H1 (cell line): ENCODE measurements around the gene UBP1. TPM values are rescaled to one million over a fixed set of nuclear protein-coding genes. Genes with fewer than 3 reads are reported as not detected.

ENCODE experiments used
- CTCF ChIA-PET: fragments of 300-600 bp; sonication (Branson Sonifier 250); formaldehyde crosslinking; loops from one replicate; lab custom pipeline; 2021; ENCODE audit not compliant: partially characterized antibody; lab: Charles Lee
- POLR2A ChIA-PET: fragments of 300-600 bp; sonication (Branson Sonifier 250); formaldehyde crosslinking; loops from one replicate; lab custom pipeline; 2021; ENCODE audit warnings: inconsistent platforms; ENCODE audit not compliant: partially characterized antibody; lab: Charles Lee
- DNase-seq, 2 experiments: peaks; one replicate each; pipeline versions ENCODE4 v3.0.0 to v3.0.0-alpha.2; 2010 to 2022; ENCODE audit warnings: low spot score in 2 of 2, low read depth in 1 of 2, mixed read lengths in 1 of 2
- FAIRE-seq: peaks from 2 replicates; lab custom pipeline; 2011; peaks lifted over from hg19 to GRCh38; lab: Jason Lieb, UNC
- H2AFZ ChIP-seq: 2 replicates; pipeline ENCODE4 v1.8.1; 2012; ENCODE audit warnings: low read length, inconsistent platforms
- H2AK5ac ChIP-seq: 2 replicates; pipeline ENCODE4 v1.6.1; 2013; ENCODE audit warnings: low read depth, low read length
- H2BK120ac ChIP-seq: replicated peaks from 2 replicates; pipeline ENCODE3; 2013; ENCODE audit warnings: low read depth, low read length, inconsistent platforms
- H2BK12ac ChIP-seq: 2 replicates; pipeline ENCODE4 v1.6.1; 2013; ENCODE audit warnings: low read depth, low read length
- H2BK15ac ChIP-seq: 2 replicates; pipeline ENCODE4 v1.6.1; 2013; ENCODE audit warnings: low read length
- H2BK20ac ChIP-seq: 2 replicates; pipeline ENCODE4 v1.6.1; 2013; ENCODE audit warnings: low read length
- H2BK5ac ChIP-seq: 2 replicates; pipeline ENCODE4 v1.6.1; 2013; ENCODE audit warnings: low read depth, low read length
- H3K14ac ChIP-seq: 2 replicates; pipeline ENCODE4 v1.6.1; 2013; ENCODE audit warnings: inconsistent platforms; ENCODE audit not compliant: insufficient read length
- H3K18ac ChIP-seq: 2 replicates; pipeline ENCODE4 v1.6.1; 2013; ENCODE audit warnings: low read length; ENCODE audit errors: extremely low read depth
- H3K23ac ChIP-seq: 2 replicates; pipeline ENCODE4 v1.6.1; 2013; ENCODE audit warnings: inconsistent platforms; ENCODE audit not compliant: insufficient read length
- H3K23me2 ChIP-seq: 2 replicates; pipeline ENCODE4 v1.6.1; 2013; ENCODE audit warnings: low read depth, low read length
- H3K27ac ChIP-seq: 2 replicates; pipeline ENCODE4 v1.6.1; 2011; ENCODE audit warnings: low read depth, low read length, inconsistent platforms
- H3K27me3 ChIP-seq, 4 experiments: replicated peaks in 1 of 4; 1 replicate in 1 of 4; 2 replicates in 3 of 4; pipeline versions ENCODE4 v1.6.1 to v1.8.1; 2011 to 2013; ENCODE audit warnings: low read length in 3 of 4, mild to moderate bottlenecking in 3 of 4, inconsistent platforms in 2 of 4, mixed read lengths in 2 of 4, moderate library complexity in 1 of 4; ENCODE audit not compliant: control insufficient read depth in 3 of 4, insufficient read depth in 3 of 4; ENCODE audit errors: extremely low read depth in 1 of 4
- H3K36me3 ChIP-seq, 4 experiments: 2 replicates each; pipeline versions ENCODE4 v1.6.1 to v1.8.1; 2011 to 2013; ENCODE audit warnings: mild to moderate bottlenecking in 4 of 4, low read length in 3 of 4, moderate library complexity in 2 of 4, control low read depth in 1 of 4, inconsistent platforms in 1 of 4; ENCODE audit not compliant: insufficient read depth in 4 of 4, control insufficient read depth in 2 of 4
- H3K4ac ChIP-seq: replicated peaks from 2 replicates; pipeline ENCODE3; 2013; ENCODE audit warnings: low read length, low read depth, mixed read lengths, inconsistent platforms; ENCODE audit not compliant: insufficient read length
- H3K4me1 ChIP-seq, 4 experiments: replicated peaks in 1 of 4; 1 replicate in 1 of 4; 2 replicates in 3 of 4; pipeline versions ENCODE4 v1.6.1 to v1.8.1; 2011 to 2013; ENCODE audit warnings: low read length in 3 of 4, inconsistent platforms in 2 of 4, mixed read lengths in 1 of 4; ENCODE audit not compliant: insufficient read depth in 4 of 4, control insufficient read depth in 3 of 4
- H3K4me2 ChIP-seq, 2 experiments: 2 replicates each; pipeline versions ENCODE4 v1.6.1 to v1.8.1; 2011 to 2013; ENCODE audit warnings: low read depth in 2 of 2, low read length in 2 of 2, control low read depth in 1 of 2, inconsistent platforms in 1 of 2, mild to moderate bottlenecking in 1 of 2; ENCODE audit not compliant: insufficient read depth in 1 of 2
- H3K4me3 ChIP-seq, 4 experiments: fragments of 200-600, 300-600 bp in 1 of 4; sonication (generic), shearing (Covaris generic), sonication (Bioruptor Twin) in 1 of 4; 2 replicates each; pipeline versions ENCODE4 v1.5.1 to v1.8.1; 2011 to 2016; ENCODE audit warnings: low read length in 4 of 4, low read depth in 3 of 4, control low read depth in 2 of 4, inconsistent platforms in 2 of 4, mild to moderate bottlenecking in 2 of 4, mixed read lengths in 1 of 4, moderate library complexity in 1 of 4; ENCODE audit not compliant: insufficient read depth in 2 of 4; ENCODE audit errors: extremely low read depth in 1 of 4
- H3K56ac ChIP-seq: replicated peaks from 2 replicates; pipeline ENCODE3; 2013; ENCODE audit warnings: low read depth, mild to moderate bottlenecking, mixed read lengths, low read length, inconsistent platforms; ENCODE audit not compliant: insufficient read length
- H3K79me1 ChIP-seq: 2 replicates; pipeline ENCODE4 v1.6.1; 2013; ENCODE audit warnings: low read depth, low read length, control low read depth
- H3K79me2 ChIP-seq, 2 experiments: 2 replicates each; pipeline versions ENCODE4 v1.6.1 to v1.8.1; 2012 to 2013; ENCODE audit warnings: low read length in 2 of 2, mild to moderate bottlenecking in 2 of 2, inconsistent platforms in 1 of 2; ENCODE audit not compliant: insufficient read depth in 2 of 2, control insufficient read depth in 1 of 2
- H3K9ac ChIP-seq, 4 experiments: replicated peaks in 1 of 4; 1 replicate in 1 of 4; 2 replicates in 3 of 4; pipeline versions ENCODE4 v1.6.1 to v1.8.1; 2011 to 2013; ENCODE audit warnings: low read depth in 3 of 4, low read length in 3 of 4, control low read depth in 2 of 4, mild to moderate bottlenecking in 2 of 4, moderate library complexity in 2 of 4, inconsistent platforms in 1 of 4; ENCODE audit errors: extremely low read depth in 1 of 4
- H3K9me3 ChIP-seq, 2 experiments: 2 replicates each; pipeline versions ENCODE4 v1.6.1 to v1.8.1; 2012 to 2013; ENCODE audit warnings: mild to moderate bottlenecking in 2 of 2, moderate library complexity in 2 of 2, control low read depth in 1 of 2, inconsistent platforms in 1 of 2, low read depth in 1 of 2, low read length in 1 of 2, mixed read lengths in 1 of 2; ENCODE audit not compliant: insufficient read depth in 2 of 2
- H4K20me1 ChIP-seq, 2 experiments: replicated peaks in 1 of 2; 2 replicates each; pipeline versions ENCODE3 to v1.8.1; 2011 to 2013; ENCODE audit warnings: inconsistent platforms in 2 of 2, low read length in 2 of 2, mild to moderate bottlenecking in 1 of 2; ENCODE audit not compliant: insufficient read depth in 2 of 2, control insufficient read depth in 1 of 2
- H4K5ac ChIP-seq: 2 replicates; pipeline ENCODE4 v1.6.1; 2013; ENCODE audit warnings: low read length, low read depth, mixed read lengths, inconsistent platforms; ENCODE audit not compliant: insufficient read length
- H4K8ac ChIP-seq: 2 replicates; pipeline ENCODE4 v1.8.0; 2013; ENCODE audit warnings: mild to moderate bottlenecking, moderate library complexity, low read length, inconsistent platforms; ENCODE audit not compliant: insufficient read depth; ENCODE audit errors: extremely low read depth
- H4K91ac ChIP-seq: replicated peaks from 2 replicates; pipeline ENCODE3; 2013; ENCODE audit warnings: low read length, mixed read lengths, inconsistent platforms; ENCODE audit not compliant: insufficient read length
- BACH1 ChIP-seq: IDR thresholded peaks from 2 replicates; pipeline ENCODE4 v1.6.1; 2012; ENCODE audit warnings: low read length, improper control_type of control experiment
- BCL11A ChIP-seq, 2 experiments: IDR thresholded peaks; one replicate each; pipeline ENCODE4 v1.6.1; 2011; ENCODE audit warnings: low read depth in 2 of 2, low read length in 2 of 2, mild to moderate bottlenecking in 2 of 2
- BRCA1 ChIP-seq: IDR thresholded peaks from 2 replicates; pipeline ENCODE4 v1.6.1; 2012; ENCODE audit warnings: low read depth, low read length, improper control_type of control experiment
- CTBP2 ChIP-seq: IDR thresholded peaks from 2 replicates; pipeline ENCODE4 v1.7.0; 2011; ENCODE audit warnings: borderline replicate concordance, mild to moderate bottlenecking, moderate library complexity, mixed read lengths, low read length; ENCODE audit not compliant: insufficient read depth, insufficient read length
- EZH2 ChIP-seq: fragments of 200-600 bp; sonication (generic); IDR thresholded peaks from 2 replicates; pipeline ENCODE4 v1.7.1; 2012; ENCODE audit warnings: low read depth, mild to moderate bottlenecking, moderate library complexity, low read length, inconsistent platforms; ENCODE audit not compliant: severe bottlenecking
- RAD21 ChIP-seq, 2 experiments: IDR thresholded peaks in 1 of 2; conservative IDR thresholded peaks in 1 of 2; 2 replicates each; pipeline ENCODE4 v1.6.1; 2011; ENCODE audit warnings: low read depth in 2 of 2, low read length in 2 of 2, improper control_type of control experiment in 1 of 2, inconsistent platforms in 1 of 2, mild to moderate bottlenecking in 1 of 2, moderate library complexity in 1 of 2
- RBBP5 ChIP-seq: IDR thresholded peaks from 2 replicates; pipeline ENCODE4 v1.7.1; 2012; ENCODE audit warnings: low read depth, mild to moderate bottlenecking, inconsistent platforms, low read length, moderate library complexity, borderline replicate concordance
- RXRA ChIP-seq: IDR thresholded peaks from 2 replicates; pipeline ENCODE4 v1.6.1; 2011; ENCODE audit warnings: low read depth, mild to moderate bottlenecking, low read length, moderate library complexity; ENCODE audit not compliant: insufficient read depth
- SAP30 ChIP-seq: fragments of 300-600 bp; sonication (generic); IDR thresholded peaks from 2 replicates; pipeline ENCODE4 v1.7.1; 2012; ENCODE audit warnings: low read length, moderate library complexity, mild to moderate bottlenecking, inconsistent platforms; ENCODE audit not compliant: insufficient read depth, insufficient replicate concordance
- USF2 ChIP-seq: IDR thresholded peaks from 2 replicates; pipeline ENCODE4 v1.6.1; 2011; ENCODE audit warnings: low read length, improper control_type of control experiment
- WGBS, 2 experiments: shearing (Covaris generic) in 1 of 2; methylation state at CpG; one replicate each; pipeline versions ENCODE4 v1.1.6 to v1.1.7; 2013 to 2015; ENCODE audit warnings: low lambda C conversion rate in 2 of 2, mixed read lengths in 2 of 2, inconsistent platforms in 1 of 2, low coverage in 1 of 2, missing lambda C conversion rate in 1 of 2; ENCODE audit not compliant: insufficient replicate concordance in 2 of 2, insufficient coverage in 1 of 2, insufficient read length in 1 of 2; ENCODE audit errors: extremely low coverage in 1 of 2, missing lambda C conversion rate in 1 of 2; 5-methylcytosine and 5-hydroxymethylcytosine counted together
- polyA plus RNA-seq, 7 experiments: library from polyadenylated mRNA; depleted of rRNA in 3 of 7; stranded (reverse) in 5 of 7; unstranded in 2 of 7; fragments of >200 nt in 5 of 7; fragments of 200-250 nt in 2 of 7; gene quantifications; 1 replicate in 5 of 7; 2 replicates in 1 of 7; 4 replicates in 1 of 7; pipeline versions ENCODE4 v1.2.1 to v1.2.3, GENCODE V29; 2011 to 2013; ENCODE audit warnings: missing spikeins in 2 of 7, mixed read lengths in 2 of 7
- total RNA-seq: library from RNA; stranded (reverse); fragmentation: NEBNext Ultra II Directional; extraction: Animal tissue kit (Norgen Biotek cat#: 25700); gene quantifications from 2 replicates; pipeline ENCODE4 v1.2.1, GENCODE V29; 2021

The UBP1 gene
- total and polyA plus RNA-seq, 2 of the 8 experiments (the other 6 are each of a cell fraction or from before 2014, with no cell fraction given): 47.3 to 71.9 TPM

- 4% methylated on average over 1 of the region's 1 CpG; no CpG with 5 or more reads in 1 of the 2 experiments for WGBS, 2 experiments
- no peak overlapping the region for H3K27ac ChIP-seq
- peak; percentile 28 for TF ChIP-seq CTBP2
- no peak for TF ChIP-seq BRCA1
- TF ChIP-seq RAD21 (IDR thresholded peaks at IDR 0.05 in 1 of 2, conservative IDR thresholded peaks at IDR 0.05 in 1 of 2; ENCODE audit: low read depth in 2 of 2, low read length in 2 of 2): no peak
- TF ChIP-seq RBBP5: no peak
- no peak for TF ChIP-seq BACH1
- TF ChIP-seq EZH2: no peak
- no peak for TF ChIP-seq USF2
- TF ChIP-seq RXRA: no peak
- peak; percentile 67 to 94 for TF ChIP-seq BCL11A (IDR thresholded peaks at IDR 0.05; ENCODE audit: low read depth in 2 of 2, low read length in 2 of 2)
- no peak for TF ChIP-seq SAP30
Observed at GRCh38 chr3:33426068-33426467, 14.1 kb downstream of the UBP1 start.

More at GRCh38 chr3:33426068-33426467, 14.1 kb downstream of the UBP1 start:
- peak; percentile 96 for FAIRE-seq
- Histone ChIP-seq H4K8ac (no peak overlapping the region), H3K23me2 (0 out of 2 replicates have a peak, but pooled peaks cover 2% of the 10 kb centered on the region), H2BK120ac (no peak overlapping the region), H3K27me3 (no peaks in the 10 kb centered on the region), H2AK5ac (no peak overlapping the region), H2BK20ac (no peak overlapping the region), H3K14ac (no peak overlapping the region), H4K91ac (no peak overlapping the region), H3K4me1 (peaks cover 11 to 36% (median 24%) of the 10 kb centered on the region in 4 experiments), H3K9ac (no peak overlapping the region), H3K56ac (no peak overlapping the region), H3K4me3 (peak overlapping the region in 1 of 4 experiments; percentile 30; a peak in 1 of 8 replicates), H2BK12ac (no peak overlapping the region), H3K79me2 (peaks cover 10 to 86% of the 10 kb centered on the region in 2 experiments), H2BK15ac (no peak overlapping the region), H3K18ac (no peak overlapping the region), H3K9me3 (no peaks in the 10 kb centered on the region), H2BK5ac (no peak overlapping the region), H3K4ac (no peak overlapping the region), H3K79me1 (peaks cover 7% of the 10 kb centered on the region; the same call in 1 of the 2 replicates), H3K23ac (no peak overlapping the region), H4K20me1 (peaks cover 7 to 16% of the 10 kb centered on the region in 2 experiments), H3K36me3 (peaks cover 0 to 18% (median 7%) of the 10 kb centered on the region in 4 experiments; a peak in 4 of 8 replicates), H2AFZ (no peak overlapping the region), H4K5ac (no peak overlapping the region), H3K4me2 (peak overlapping the region; percentile 38 to 50; a peak in 3 of 4 replicates)
- POLR2A ChIA-PET: interaction anchor here (1.0 to 7.4 kb wide), 2 partner anchors 9 to 14 kb away, joined by 5 to 82 read pairs; partner anchors contain the start of gene UBP1
- DNase-seq: no peak
- CTCF ChIA-PET: interaction anchor here (0.9 kb wide), 1 partner anchor 14 kb away, joined by 3 read pairs; the partner anchor contains the start of gene UBP1
